ENCODE measurements around the gene TRPV5.

The TRPV5 gene

DNA sequence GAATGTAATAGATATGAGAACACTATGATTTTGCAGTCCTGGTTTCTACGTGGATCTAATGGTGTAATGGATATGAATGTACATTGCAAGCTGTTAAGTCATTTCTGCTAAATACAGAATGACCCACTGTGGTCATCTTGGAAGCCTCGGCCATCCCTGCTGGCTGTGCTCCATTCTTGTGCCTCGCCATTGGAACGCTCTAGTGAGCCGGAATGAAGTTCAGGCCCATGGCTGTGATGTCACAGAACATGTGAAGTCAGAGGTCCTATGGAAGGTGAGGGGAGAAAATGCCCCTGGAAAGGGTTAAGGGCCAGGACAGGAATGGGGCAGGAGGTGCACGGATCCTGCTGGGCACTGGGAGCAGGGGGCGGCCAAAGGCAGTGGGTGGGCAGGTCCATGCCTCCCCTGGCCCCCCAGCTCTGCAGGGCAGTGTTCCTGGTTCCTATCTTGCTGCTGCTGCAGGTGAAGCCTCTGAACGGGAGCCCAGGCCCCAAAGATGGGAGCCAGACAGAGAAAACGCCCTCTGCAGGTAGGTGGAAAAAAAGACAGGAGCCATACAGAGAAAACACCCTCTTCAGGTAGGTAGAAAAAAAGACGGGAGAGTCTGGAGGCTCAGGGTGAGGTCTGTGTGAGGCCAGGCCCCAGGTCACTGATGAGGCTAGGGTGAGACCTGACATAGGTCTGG is 5.8 kb upstream of the TRPV5 start, which contains the start of gene LLCFC1:
Gene LLCFC1, plus strand, starts transcription at position 259 of the 685 bp plus-strand sequence. Its CDS starts 138 bp downstream, at position 397.
- DNase-seq, result no peak

GRCh38 chr7:142938611-142939010 is 5.1 kb upstream of the TRPV5 start:
- no peak for DNase-seq

GRCh38 chr7:142935941-142936565 is 2.5 kb upstream of the TRPV5 start:
- no peak for DNase-seq

- DNase-seq, result no peak
Observed at GRCh38 chr7:142934056-142934455, 510 bp upstream of the TRPV5 start.

GRCh38 chr7:142933092-142933475 is 462 bp downstream of the TRPV5 start:
- DNase-seq, result no peak

DNA sequence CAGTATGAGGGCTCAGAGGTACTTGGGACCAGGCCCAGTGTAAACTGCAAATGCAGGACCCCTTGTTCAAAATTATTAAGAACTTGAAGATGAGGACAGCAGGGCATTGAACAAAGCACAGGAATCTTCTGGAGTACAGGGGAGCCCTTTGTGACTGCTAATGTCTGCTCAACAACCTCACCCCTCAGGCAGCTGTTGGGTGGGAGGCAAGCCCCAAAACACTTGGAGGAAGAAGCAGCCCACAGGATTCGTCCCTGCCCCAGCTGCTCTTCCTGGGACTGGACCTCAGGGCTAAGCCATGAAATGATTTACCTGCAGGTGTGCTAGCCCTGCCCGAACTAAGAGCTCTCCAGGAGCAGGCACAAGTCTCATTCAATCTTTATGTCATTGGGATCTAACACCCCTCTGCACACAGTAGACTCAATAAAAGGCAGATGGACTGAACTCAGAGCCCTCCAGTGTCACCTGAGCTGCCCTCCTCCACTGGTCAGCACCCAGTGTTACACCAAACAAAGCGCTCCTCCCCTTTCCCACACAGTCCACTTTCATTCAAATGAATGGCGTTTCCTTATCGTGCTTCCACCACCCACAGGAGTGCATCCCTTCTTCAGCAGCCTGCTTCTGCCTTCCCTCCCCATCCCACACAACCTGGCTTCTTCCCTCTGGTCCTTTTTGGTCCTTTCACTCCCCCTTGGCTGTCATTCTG is 1.0 kb downstream of the TRPV5 start:
- no peak for DNase-seq

DNA sequence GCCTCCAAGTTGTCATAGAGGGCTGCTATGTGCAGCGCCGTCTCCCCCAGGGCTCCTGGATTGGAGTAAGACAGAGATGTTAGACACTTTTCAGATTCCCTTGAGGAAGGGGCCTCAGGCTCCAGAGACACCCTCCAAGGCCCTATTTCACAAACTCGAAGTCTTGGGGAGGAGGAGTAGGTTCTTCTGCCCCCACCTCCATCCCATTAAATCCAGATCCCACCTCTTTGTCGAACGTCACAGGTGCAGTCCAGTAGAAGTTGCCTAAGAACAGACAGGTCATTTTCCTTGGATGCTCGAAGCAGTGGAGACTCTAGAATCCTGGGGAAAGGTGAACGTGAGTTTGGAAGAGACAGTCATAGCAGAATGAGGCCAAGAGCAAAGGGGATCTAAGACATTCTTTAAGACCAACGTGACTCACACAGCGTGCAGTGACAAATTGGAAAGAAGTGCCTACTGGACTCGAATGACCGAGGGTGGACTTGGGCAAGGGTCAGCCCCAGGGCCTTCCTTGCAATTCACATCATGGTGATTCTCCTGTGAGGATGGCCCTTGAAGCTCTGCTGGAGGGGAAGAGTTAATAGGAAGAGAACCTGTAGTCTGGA is 3.3 kb downstream of the TRPV5 start:
- no peak for DNase-seq

DNA sequence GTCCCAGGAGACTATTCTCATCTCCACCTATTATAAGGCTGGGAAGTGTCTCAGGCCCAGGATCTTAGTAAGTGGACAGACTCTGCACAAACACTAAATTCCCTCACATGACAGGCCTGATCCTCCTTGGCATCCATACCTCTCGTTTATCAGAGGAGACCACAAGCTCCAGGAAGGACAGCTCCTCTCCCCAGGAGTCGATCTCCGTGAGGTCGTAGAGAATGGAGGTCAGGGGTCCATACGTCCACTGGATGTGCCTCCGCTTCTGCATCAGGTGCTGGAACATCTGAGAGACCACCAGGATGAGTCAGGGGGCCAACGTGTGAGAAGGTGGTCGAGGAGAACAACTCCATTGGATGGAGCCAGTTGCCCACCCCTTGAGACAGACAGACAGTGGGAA is 5.6 kb downstream of the TRPV5 start:
- no peak for DNase-seq

GRCh38 chr7:142927085-142927745 is 6.3 kb downstream of the TRPV5 start:
- no peak for DNase-seq

DNA sequence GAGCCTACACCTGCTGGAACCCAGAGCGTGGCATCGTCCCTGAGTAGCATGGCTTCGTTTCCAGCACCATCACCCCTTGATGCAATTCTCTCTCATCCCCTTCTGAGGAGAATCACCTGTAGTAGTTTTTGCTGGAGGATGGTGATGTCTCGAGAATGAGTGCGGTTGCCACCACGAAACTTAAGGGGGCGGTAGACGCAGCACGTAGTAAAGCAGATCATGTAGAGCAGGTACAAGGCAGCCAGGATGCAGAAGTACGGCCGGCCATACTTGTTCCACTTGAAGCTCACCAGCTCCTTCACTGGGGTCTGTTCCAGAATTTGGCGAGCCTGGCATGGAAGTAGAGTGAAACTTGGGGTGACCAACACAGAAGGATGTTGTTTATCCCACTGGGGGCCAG is 8.1 kb downstream of the TRPV5 start:
- no peak for DNase-seq

- no peak for DNase-seq
Observed at GRCh38 chr7:142923391-142923790, 10.2 kb downstream of the TRPV5 start.

GRCh38 chr7:142919656-142920055 is 13.9 kb downstream of the TRPV5 start:
- no peak for DNase-seq

DNA sequence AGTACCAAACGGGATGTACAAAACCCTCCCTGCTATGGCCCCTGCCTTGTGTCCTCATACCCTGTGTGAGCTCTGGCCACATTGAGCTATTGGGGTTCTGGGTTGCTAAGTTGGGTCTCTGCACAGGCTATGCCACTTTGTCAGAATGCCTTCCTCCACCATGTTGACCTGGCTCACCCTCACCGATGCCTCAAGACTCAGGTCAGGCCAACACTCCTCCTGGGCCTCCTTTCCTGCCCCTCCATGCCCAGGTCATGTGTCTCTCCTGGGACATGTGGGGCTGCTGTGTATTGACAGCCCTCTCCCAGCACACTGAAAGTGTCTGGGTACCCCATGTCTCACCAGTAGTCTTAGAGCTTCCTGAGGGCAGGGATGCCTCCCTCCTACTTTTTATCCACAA is 14.6 kb downstream of the TRPV5 start:
- no peak for DNase-seq

DNA sequence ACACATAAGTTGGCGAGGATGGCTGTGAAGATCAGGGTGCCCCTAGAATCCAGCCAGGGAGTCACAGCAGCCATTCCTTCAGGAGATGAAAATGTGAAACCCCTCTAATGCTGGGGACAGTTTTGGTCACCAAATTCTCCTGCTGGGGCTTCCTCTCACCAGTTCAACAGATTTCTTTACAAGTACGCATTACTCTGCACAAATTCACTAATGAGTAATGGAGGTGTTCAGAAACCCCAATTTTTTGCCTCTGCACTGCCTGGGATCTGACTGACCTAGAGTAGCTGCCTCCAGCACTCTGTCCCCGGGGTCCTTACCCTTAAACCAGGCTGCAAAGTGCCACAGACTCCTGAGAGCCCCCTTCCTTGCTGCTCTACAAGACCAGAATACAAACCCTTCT is 16.1 kb downstream of the TRPV5 start:
- DNase-seq, result no peak

GRCh38 chr7:142916508-142916907 is 17.0 kb downstream of the TRPV5 start:
- no peak for DNase-seq

DNA sequence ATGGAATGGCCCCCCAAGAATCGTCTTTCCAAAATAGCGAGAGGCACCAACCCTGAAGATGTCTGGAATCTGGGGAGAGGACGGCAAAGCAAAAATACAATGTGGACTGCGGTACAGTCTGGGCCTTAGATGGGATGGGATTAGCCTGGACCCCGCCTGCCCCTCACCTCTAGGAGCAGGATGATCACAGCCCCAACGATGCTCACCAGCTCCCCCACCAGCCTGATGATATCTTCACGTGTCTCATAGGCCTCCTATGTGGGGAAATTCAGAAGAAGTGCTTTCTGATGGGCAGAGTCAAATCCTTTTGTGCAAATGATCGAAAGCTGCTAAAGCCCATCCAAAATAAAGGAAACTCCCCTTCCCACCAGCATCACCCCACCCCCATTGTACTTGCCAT is 18.2 kb downstream of the TRPV5 start:
- no peak for DNase-seq

GRCh38 chr7:142914121-142914520 is 19.4 kb downstream of the TRPV5 start:
- no peak for DNase-seq

DNA sequence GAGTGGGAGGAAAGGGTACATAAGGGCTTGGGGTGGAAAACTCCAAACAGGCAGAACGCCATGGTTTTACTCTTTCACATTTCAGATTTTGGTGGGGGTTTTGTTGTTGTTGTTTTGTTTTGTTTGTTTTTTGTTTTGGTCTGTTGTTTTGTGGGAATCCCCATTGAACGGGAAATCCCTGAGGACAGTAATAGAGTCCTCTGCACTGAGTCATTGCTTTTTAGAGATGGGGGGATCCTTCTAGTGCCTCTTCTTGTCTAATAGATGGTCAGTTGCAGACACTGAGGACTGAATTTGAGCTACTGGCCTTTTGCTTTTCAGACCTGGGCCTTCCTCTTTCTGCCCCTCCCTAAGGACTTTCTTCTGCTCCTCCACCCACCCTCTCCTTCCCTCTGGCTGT is 20.0 kb downstream of the TRPV5 start:
- no peak for DNase-seq

DNA sequence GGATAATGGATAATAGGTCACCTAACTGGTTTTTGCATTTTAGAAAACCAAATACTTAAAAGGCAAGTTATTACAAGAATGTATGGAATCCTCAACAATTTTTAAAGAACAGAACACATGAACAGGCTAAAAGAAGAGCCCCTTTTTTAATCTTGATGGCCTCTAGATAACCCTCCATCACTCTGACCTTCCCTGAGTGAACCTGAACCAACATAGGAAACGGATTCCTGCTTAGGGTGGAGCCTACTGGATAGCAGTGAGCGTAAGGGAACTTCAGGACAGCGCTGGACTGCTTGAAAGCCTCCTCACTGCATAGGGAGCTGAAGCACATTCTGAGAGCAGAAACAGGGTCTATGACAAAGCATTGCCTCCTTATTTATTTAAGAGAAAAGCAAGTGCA is 20.5 kb downstream of the TRPV5 start:
- no peak for DNase-seq

GRCh38 chr7:142910481-142910880 is 23.1 kb downstream of the TRPV5 start:
- DNase-seq, result no peak

GRCh38 chr7:142910031-142910433 is 23.5 kb downstream of the TRPV5 start:
- no peak for DNase-seq

- no peak for DNase-seq
Observed at GRCh38 chr7:142908921-142909890, 24.3 kb downstream of the TRPV5 start.

Measured in activated T-cell treated with anti-CD3 and anti-CD28 coated beads, Interleukin-2, amount 50 U/mL, for 1 hour (primary cell).